IPS DF 6.9 (cell line): Measurements from ENCODE around the gene OGDH.
"Not testable (repeated sequence)": the region's sequence is repeated elsewhere in the genome, so short reads cannot be mapped to it uniquely, and the experiment has no call there.

Source experiments
- DNase-seq: peaks from one replicate; pipeline ENCODE4 v3.0.0-alpha.2; 2013; ENCODE audit warnings: low read depth, low spot score
- H3K27ac ChIP-seq: one replicate; pipeline ENCODE4 v1.5.1; 2013; ENCODE audit warnings: low read length, control low read depth
- H3K27me3 ChIP-seq: 2 replicates; pipeline ENCODE4 v1.6.1; 2013; ENCODE audit warnings: mild to moderate bottlenecking, low read length; ENCODE audit not compliant: control insufficient read depth, insufficient read depth
- H3K36me3 ChIP-seq: 2 replicates; pipeline ENCODE4 v1.6.1; 2013; ENCODE audit warnings: low read length; ENCODE audit not compliant: control insufficient read depth, insufficient read depth
- H3K4me1 ChIP-seq: 2 replicates; pipeline ENCODE4 v1.6.1; 2013; ENCODE audit warnings: low read length; ENCODE audit not compliant: control insufficient read depth, insufficient read depth
- H3K4me3 ChIP-seq: 2 replicates; pipeline ENCODE4 v1.5.1; 2013; ENCODE audit warnings: mild to moderate bottlenecking, low read length
- H3K9me3 ChIP-seq: 2 replicates; pipeline ENCODE4 v1.6.1; 2013; ENCODE audit warnings: low read length, inconsistent platforms; ENCODE audit not compliant: control insufficient read depth, insufficient read depth
- WGBS: extraction: QIAGEN DNeasy Blood & Tissue Kit; methylation state at CpG from one replicate; pipeline ENCODE4 v1.1.7; 2013; ENCODE audit warnings: mixed read lengths, missing lambda C conversion rate; ENCODE audit not compliant: insufficient read length, insufficient coverage; 5-methylcytosine and 5-hydroxymethylcytosine counted together

OGDH gene

DNA sequence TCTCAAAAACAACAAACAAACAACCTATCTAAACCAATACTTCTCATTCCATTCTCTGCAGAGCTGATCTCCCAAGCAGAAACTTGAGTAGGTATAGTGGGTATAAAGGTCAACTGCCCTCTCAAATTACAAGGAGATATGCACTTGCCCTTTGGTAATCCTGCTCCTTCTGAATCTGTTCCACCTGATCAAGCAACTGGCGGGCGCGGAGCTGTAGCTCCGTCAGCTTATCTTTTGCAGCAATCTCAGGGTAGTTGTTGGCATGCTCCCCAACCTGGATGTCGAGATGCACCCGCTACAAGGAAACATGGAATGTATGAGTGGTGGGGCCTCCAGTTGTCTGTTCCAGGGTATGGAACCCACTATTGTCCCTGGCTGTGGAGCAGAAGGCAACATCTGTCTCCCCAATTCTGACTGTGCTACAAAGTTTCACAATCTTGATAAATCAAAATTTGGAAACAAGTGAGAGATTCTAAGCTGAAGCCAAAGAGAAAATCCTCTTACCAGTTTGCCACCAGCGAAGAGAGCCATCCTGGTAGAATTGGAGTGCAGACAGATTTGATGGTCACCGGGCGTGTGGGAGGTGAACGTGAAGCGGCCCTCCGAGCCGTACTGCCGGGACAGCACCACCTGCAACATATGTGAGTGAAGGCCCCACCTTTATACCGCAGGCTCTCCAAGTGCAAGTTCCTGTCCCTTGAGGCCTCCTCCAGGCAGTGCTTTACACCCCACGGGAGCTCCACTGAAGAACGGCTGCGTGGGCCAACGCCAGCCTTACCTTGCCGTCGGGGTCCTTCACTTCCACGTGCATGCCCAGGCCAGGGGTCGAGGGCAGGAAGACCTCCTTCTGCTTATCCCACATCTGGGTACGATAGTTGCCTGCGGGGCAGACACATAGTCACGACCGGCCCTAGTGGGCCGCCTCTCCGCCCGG lies 25.2 kb upstream of the OGDH start:
- Histone ChIP-seq H3K27me3 (no peaks in the 10 kb centered on the region), H3K27ac (no peak overlapping the region), H3K36me3 (peaks cover 5% of the 10 kb centered on the region; the same call in 1 of the 2 replicates), H3K4me3 (peak overlapping the region; percentile 64; the same call in 1 of the 2 replicates), H3K4me1 (peaks cover 2% of the 10 kb centered on the region; the same call in 1 of the 2 replicates), H3K9me3 (no peaks in the 10 kb centered on the region)
- WGBS, result no CpG with 5 or more reads among the region's 30 CpGs
- no peak for DNase-seq

GRCh38 chr7:44581879-44582603 lies 24.4 kb upstream of the OGDH start, which contains the start of gene TMED4:
TSS of gene TMED4 (minus strand) at chr7:44582231. CDS start at chr7:44582206, 25 bp downstream.
- Histone ChIP-seq H3K4me1 (peaks cover 2% of the 10 kb centered on the region; the same call in 1 of the 2 replicates), H3K4me3 (peak within 1 kb of the TSS; percentile 65; the same call in 1 of the 2 replicates), H3K9me3 (no peaks in the 10 kb centered on the region), H3K36me3 (peaks cover 5% of the 10 kb centered on the region; the same call in 1 of the 2 replicates), H3K27me3 (no peaks in the 10 kb centered on the region), H3K27ac (no peak within 1 kb of the TSS)
- DNase-seq, result peak; percentile 95
- WGBS, result no CpG with 5 or more reads among the region's 71 CpGs

GRCh38 chr7:44583146-44583865 lies 23.1 kb upstream of the OGDH start:
- H3K4me3 ChIP-seq, result no peak overlapping the region; the same call in 1 of the 2 replicates
- no CpG with 5 or more reads among the region's 13 CpGs for WGBS
- no peaks in the 10 kb centered on the region for H3K9me3 ChIP-seq

GRCh38 chr7:44587843-44588711 lies 18.4 kb upstream of the OGDH start:
- Histone ChIP-seq H3K36me3 (no peaks in the 10 kb centered on the region), H3K4me1 (no peaks in the 10 kb centered on the region), H3K9me3 (no peaks in the 10 kb centered on the region), H3K4me3 (no peak overlapping the region), H3K27me3 (no peaks in the 10 kb centered on the region), H3K27ac (no peak overlapping the region)
- DNase-seq, result no peak
- WGBS, result no CpG with 5 or more reads among the region's 6 CpGs

More at GRCh38 chr7:44583146-44583865, 23.1 kb upstream of the OGDH start:
- Histone ChIP-seq H3K27me3 (no peaks in the 10 kb centered on the region), H3K36me3 (peaks cover 5% of the 10 kb centered on the region; the same call in 1 of the 2 replicates), H3K27ac (no peak overlapping the region), H3K4me1 (peaks cover 2% of the 10 kb centered on the region; the same call in 1 of the 2 replicates)
- no peak for DNase-seq

DNA sequence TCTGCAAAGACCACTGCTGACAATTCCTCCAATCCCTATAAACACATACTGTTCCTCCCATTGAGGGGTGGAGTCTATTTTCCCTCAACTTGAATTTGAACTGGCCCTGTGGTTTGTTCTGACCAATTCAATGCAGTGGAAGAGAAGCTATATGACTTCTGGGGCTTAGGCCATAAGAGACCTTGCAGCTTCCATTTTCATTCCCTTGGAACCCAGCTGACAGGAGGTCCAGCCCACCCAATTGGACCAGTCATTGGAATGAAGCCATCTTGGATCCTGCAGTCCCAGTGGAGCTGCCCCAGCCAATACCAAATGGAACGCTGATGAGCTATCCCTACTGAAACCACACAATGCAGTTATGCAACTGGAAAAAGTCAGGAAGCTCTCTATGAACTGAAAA lies 15.5 kb upstream of the OGDH start:
- H3K4me3 ChIP-seq, result no peak overlapping the region
- DNase-seq, result no peak
- H3K36me3 ChIP-seq, result no peaks in the 10 kb centered on the region
- no peaks in the 10 kb centered on the region for H3K9me3 ChIP-seq
- WGBS, result no CpG with 5 or more reads among the region's 1 CpG
- no peaks in the 10 kb centered on the region for H3K4me1 ChIP-seq
- no peak overlapping the region for H3K27ac ChIP-seq
- no peaks in the 10 kb centered on the region for H3K27me3 ChIP-seq

GRCh38 chr7:44595934-44596635 lies 10.3 kb upstream of the OGDH start:
- WGBS, result no CpG with 5 or more reads among the region's 5 CpGs
- H3K27ac ChIP-seq, result no peak overlapping the region

GRCh38 chr7:44597181-44597580 lies 9.2 kb upstream of the OGDH start:
- H3K27ac ChIP-seq, H3K4me3 ChIP-seq, H3K27me3 ChIP-seq, H3K36me3 ChIP-seq, H3K9me3 ChIP-seq, H3K4me1 ChIP-seq, DNase-seq: not testable (repeated sequence)
- no CpG with 5 or more reads among the region's 8 CpGs for WGBS

More at GRCh38 chr7:44595934-44596635, 10.3 kb upstream of the OGDH start:
- H3K27me3 ChIP-seq, result no peaks in the 10 kb centered on the region
- H3K36me3 ChIP-seq, result no peaks in the 10 kb centered on the region
- H3K4me3 ChIP-seq, result no peak overlapping the region
- no peaks in the 10 kb centered on the region for H3K4me1 ChIP-seq
- no peak for DNase-seq
- no peaks in the 10 kb centered on the region for H3K9me3 ChIP-seq

DNA sequence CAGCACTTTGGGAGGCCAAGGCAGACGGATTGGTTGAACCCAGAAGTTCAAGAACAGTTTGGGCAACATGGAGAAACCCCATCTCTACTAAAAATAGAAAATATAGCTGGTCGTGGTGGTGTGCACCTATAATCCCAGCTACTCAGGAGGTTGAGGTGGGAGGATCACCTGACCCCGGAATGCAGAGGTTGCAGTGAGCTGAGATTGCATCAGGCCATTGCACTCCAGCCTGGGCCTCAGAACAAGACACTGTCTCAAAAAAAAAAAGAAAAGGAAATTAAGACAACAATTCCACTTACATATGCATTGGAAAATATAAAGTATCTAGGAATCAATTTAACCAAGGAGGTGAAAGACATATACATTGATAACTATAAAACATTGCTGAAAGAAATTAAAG lies 7.2 kb upstream of the OGDH start:
- Histone ChIP-seq H3K9me3 (no peaks in the 10 kb centered on the region), H3K4me3 (no peak overlapping the region), H3K4me1 (no peaks in the 10 kb centered on the region), H3K27me3 (no peaks in the 10 kb centered on the region), H3K36me3 (no peaks in the 10 kb centered on the region), H3K27ac (no peak overlapping the region)
- DNase-seq, result no peak
- WGBS, result no CpG with 5 or more reads among the region's 3 CpGs

- no peak overlapping the region for H3K4me3 ChIP-seq
- H3K36me3 ChIP-seq, result no peaks in the 10 kb centered on the region
Observed at GRCh38 chr7:44602576-44602910, 3.9 kb upstream of the OGDH start.

More at GRCh38 chr7:44602576-44602910, 3.9 kb upstream of the OGDH start:
- no peak overlapping the region for H3K27ac ChIP-seq
- no peak for DNase-seq
- WGBS, result no CpG with 5 or more reads among the region's 1 CpG
- no peaks in the 10 kb centered on the region for H3K9me3 ChIP-seq
- no peaks in the 10 kb centered on the region for H3K4me1 ChIP-seq
- no peaks in the 10 kb centered on the region for H3K27me3 ChIP-seq
